ENCODE data around the gene SLTM. TPM values are rescaled to one million over a fixed set of nuclear protein-coding genes. Genes with fewer than 3 reads are reported as not detected.
A peak's percentile ranks its signal among the peaks of the same experiment; 100 is the strongest.
"Not testable (repeated sequence)": the region's sequence is repeated elsewhere in the genome, so short reads cannot be mapped to it uniquely, and the experiment has no call there.

SLTM gene
- total RNA-seq, 4 donors from 2014 or later = 129 to 166 (median 151) TPM

- Histone ChIP-seq H3K27me3 (no peaks in the 10 kb centered on the region), H3K9me3 (no peaks in the 10 kb centered on the region), H3K4me3 (replicated peaks in 1 of 3) (no peak overlapping the region), H3K27ac (no peak overlapping the region), H3K36me3 (no peaks in the 10 kb centered on the region), H3K4me1 (no peaks in the 10 kb centered on the region)
- WGBS, 2 donors = 90 to 96% methylated on average over 4 of the region's 4 CpGs
- TF ChIP-seq POLR2A (IDR thresholded peaks at IDR 0.05) (no peak), CTCF (IDR thresholded peaks at IDR 0.05) (no peak)
- DNase-seq = no peak
- intact Hi-C loops (cut with DNase I) = no loop called here
Measured at GRCh38 chr15:58958811-58959210, 25.3 kb upstream of the SLTM start.

GRCh38 chr15:58957101-58957973, 23.9 kb upstream of the SLTM start:
- peak; percentile 31 to 74 (median 54) for TF ChIP-seq CTCF (IDR thresholded peaks at IDR 0.05)
- no peak for TF ChIP-seq POLR2A (IDR thresholded peaks at IDR 0.05)

GRCh38 chr15:58952751-58953150, 19.3 kb upstream of the SLTM start:
- no peaks in the 10 kb centered on the region for H3K27me3 ChIP-seq
- H3K36me3 ChIP-seq = no peaks in the 10 kb centered on the region
- H3K27ac ChIP-seq = no peak overlapping the region
- no peaks in the 10 kb centered on the region for H3K4me1 ChIP-seq
- no peak for DNase-seq
- no peaks in the 10 kb centered on the region for H3K9me3 ChIP-seq
- H3K4me3 ChIP-seq (replicated peaks in 1 of 3) = no peak overlapping the region
- intact Hi-C loops (cut with DNase I) = no loop called here
- TF ChIP-seq CTCF (IDR thresholded peaks at IDR 0.05) (no peak), POLR2A (IDR thresholded peaks at IDR 0.05) (no peak)

More at GRCh38 chr15:58957101-58957973, 23.9 kb upstream of the SLTM start:
- no peak overlapping the region for H3K27ac ChIP-seq
- H3K36me3 ChIP-seq = no peaks in the 10 kb centered on the region
- intact Hi-C loops (cut with DNase I) = no loop called here
- H3K9me3 ChIP-seq = no peaks in the 10 kb centered on the region
- peak; percentile 26 to 31 for DNase-seq
- WGBS, 2 donors = 33 to 41% methylated on average over 8 of the region's 8 CpGs
- H3K4me1 ChIP-seq = no peaks in the 10 kb centered on the region
- no peak overlapping the region for H3K4me3 ChIP-seq (replicated peaks in 1 of 3)
- no peaks in the 10 kb centered on the region for H3K27me3 ChIP-seq

- Histone ChIP-seq H3K4me1 (no peaks in the 10 kb centered on the region), H3K9me3 (no peaks in the 10 kb centered on the region), H3K36me3 (no peaks in the 10 kb centered on the region), H3K4me3 (replicated peaks in 1 of 3) (no peak overlapping the region), H3K27me3 (no peaks in the 10 kb centered on the region), H3K27ac (no peak overlapping the region)
- intact Hi-C loops (cut with DNase I) = no loop called here
- TF ChIP-seq POLR2A (IDR thresholded peaks at IDR 0.05) (no peak), CTCF (IDR thresholded peaks at IDR 0.05) (no peak)
- 61 to 76% methylated on average over 5 of the region's 5 CpGs for WGBS, 2 donors
- DNase-seq = no peak
Measured at GRCh38 chr15:58951388-58952007, 18.0 kb upstream of the SLTM start.

- H3K27me3 ChIP-seq = no peaks in the 10 kb centered on the region
Measured at GRCh38 chr15:58947179-58947578, 13.7 kb upstream of the SLTM start.

GRCh38 chr15:58934974-58935373, 1.5 kb upstream of the SLTM start:
- H3K27ac ChIP-seq; H3K36me3 ChIP-seq; H3K9me3 ChIP-seq; H3K4me3 ChIP-seq (replicated peaks in 1 of 3); DNase-seq; H3K27me3 ChIP-seq: not testable (repeated sequence)
- peaks cover 20 to 23% of the 10 kb centered on the region in 2 donors for H3K4me1 ChIP-seq
- 95 to 98% methylated on average over 8 of the region's 8 CpGs for WGBS, 2 donors
- intact Hi-C loops (cut with DNase I) = loop anchor here (10.0 kb wide), 1 partner anchor 160 kb away; the partner anchor contains the start of gene MINDY2

More at GRCh38 chr15:58947179-58947578, 13.7 kb upstream of the SLTM start:
- H3K36me3 ChIP-seq = no peaks in the 10 kb centered on the region
- TF ChIP-seq POLR2A (IDR thresholded peaks at IDR 0.05) = no peak
- TF ChIP-seq CTCF (IDR thresholded peaks at IDR 0.05) = no peak
- H3K4me3 ChIP-seq (replicated peaks in 1 of 3) = no peak overlapping the region
- WGBS, 2 donors = 87 to 88% methylated on average over 3 of the region's 3 CpGs
- intact Hi-C loops (cut with DNase I) = no loop called here
- no peaks in the 10 kb centered on the region for H3K9me3 ChIP-seq
- H3K27ac ChIP-seq = no peak overlapping the region
- no peak for DNase-seq
- H3K4me1 ChIP-seq = no peaks in the 10 kb centered on the region
